Esophagus mucosa (tissue), 1 donor: ENCODE data around the gene FAM89B. TPM values are rescaled to one million over a fixed set of nuclear protein-coding genes. Genes with fewer than 3 reads are reported as not detected.
A peak's percentile ranks its signal among the peaks of the same experiment; 100 is the strongest.

Source experiments
- ATAC-seq: fragments of 200-7000 bp; cut with Tn5 transposase; one replicate; pipeline ENCODE4 v1.9.1; 2020
- total RNA-seq: library from RNA; stranded (reverse); gene quantifications from one replicate; pipeline ENCODE4 v1.2.4, GENCODE V29; 2023
- donor health status: DM: yes; HTN: yes; CAD: no.

Gene FAM89B
- total RNA-seq, 1 donor from 2014 or later = 25.9 TPM

- ATAC-seq = peak; percentile 0
Measured at GRCh38 chr11:65613091-65613928, 41.0 kb downstream of the FAM89B start.

GRCh38 chr11:65615229-65615949, 43.1 kb downstream of the FAM89B start, which contains the start of gene PCNX3:
PCNX3 (plus strand) TSS chr11:65615776; CDS start chr11:65616312, 536 bp downstream.
- peak; percentile 85 for ATAC-seq

GRCh38 chr11:65615950-65616574, 43.7 kb downstream of the FAM89B start:
- peak; percentile 5 for ATAC-seq

GRCh38 chr11:65616575-65617001, 44.2 kb downstream of the FAM89B start:
- no peak for ATAC-seq

- ATAC-seq = no peak
Measured at GRCh38 chr11:65617136-65617850, 45.0 kb downstream of the FAM89B start.

- no peak for ATAC-seq
Measured at GRCh38 chr11:65617990-65618751, 45.8 kb downstream of the FAM89B start.

- no peak for ATAC-seq
Measured at GRCh38 chr11:65618763-65619162, 46.4 kb downstream of the FAM89B start.

GRCh38 chr11:65619281-65619928, 47.1 kb downstream of the FAM89B start:
- ATAC-seq = no peak

GRCh38 chr11:65620666-65621065, 48.3 kb downstream of the FAM89B start:
- no peak for ATAC-seq

GRCh38 chr11:65621460-65621859, 49.1 kb downstream of the FAM89B start:
- ATAC-seq = no peak

- no peak for ATAC-seq
Measured at GRCh38 chr11:65622011-65622410, 49.7 kb downstream of the FAM89B start.

- no peak for ATAC-seq
Measured at GRCh38 chr11:65623177-65623576, 50.8 kb downstream of the FAM89B start.

Other genes with a start within 250 kb of the FAM89B start
- gene DPF2, start 238.7 kb upstream of the FAM89B start, total RNA-seq = 30.4 TPM
- 0.16 TPM for gene TIGD3, start 217.8 kb upstream of the FAM89B start, total RNA-seq
- gene SLC25A45, start 189.9 kb upstream of the FAM89B start, total RNA-seq = 3.4 TPM
- gene FRMD8, start 185.9 kb upstream of the FAM89B start, total RNA-seq = 37.1 TPM
- gene NEAT1, start 149.7 kb upstream of the FAM89B start, total RNA-seq = 389 TPM
- gene MALAT1, start 73.5 kb upstream of the FAM89B start, total RNA-seq = 4,086 TPM
- 36.7 TPM for gene SCYL1, start 47.5 kb upstream of the FAM89B start, total RNA-seq
- 20.9 TPM for gene LTBP3, start 14.2 kb upstream of the FAM89B start, total RNA-seq
- 31.8 TPM for gene ZNRD2, start 2.1 kb upstream of the FAM89B start, total RNA-seq
- 52.6 TPM for gene EHBP1L1, start 3.5 kb downstream of the FAM89B start, total RNA-seq
- gene KCNK7, start 23.3 kb downstream of the FAM89B start, total RNA-seq = 20.2 TPM
- gene MAP3K11, start 41.7 kb downstream of the FAM89B start, total RNA-seq = 32.4 TPM
- 23.8 TPM for gene PCNX3, start 43.2 kb downstream of the FAM89B start, total RNA-seq
- gene SIPA1, start 65.6 kb downstream of the FAM89B start, total RNA-seq = 23.1 TPM
- 50.3 TPM for gene RELA, start 90.4 kb downstream of the FAM89B start, total RNA-seq
- gene KAT5, start 139.7 kb downstream of the FAM89B start, total RNA-seq = 47.3 TPM
- 28.7 TPM for gene RNASEH2C, start 148.3 kb downstream of the FAM89B start, total RNA-seq
- gene AP5B1, start 208.4 kb downstream of the FAM89B start, total RNA-seq = 18.2 TPM
- 49.0 TPM for gene OVOL1, start 214.5 kb downstream of the FAM89B start, total RNA-seq